Keratinocyte (primary cell): Measurements from ENCODE around the gene MICAL3. TPM values are rescaled to one million over a fixed set of nuclear protein-coding genes. Genes with fewer than 3 reads are reported as not detected.

ENCODE experiments used
- DNase-seq: peaks from one replicate; pipeline ENCODE4 v3.0.0-alpha.2; 2011; ENCODE audit warnings: low read depth, missing footprints, low spot score
- FAIRE-seq: peaks from 2 replicates; lab custom pipeline; 2011; peaks lifted over from hg19 to GRCh38; lab: Jason Lieb, UNC
- H2AFZ ChIP-seq: 2 replicates; pipeline ENCODE4 v1.6.0; 2012; ENCODE audit warnings: low read length, control low read depth, inconsistent platforms; ENCODE audit not compliant: control insufficient read depth
- H3K27ac ChIP-seq: 2 replicates; pipeline ENCODE4 v1.5.1; 2011; ENCODE audit warnings: low read length; ENCODE audit not compliant: control insufficient read depth, insufficient read depth
- H3K27me3 ChIP-seq: 3 replicates; pipeline ENCODE4 v1.6.0; 2011; ENCODE audit warnings: low read length; ENCODE audit not compliant: control insufficient read depth, insufficient read depth; ENCODE audit errors: extremely low read depth
- H3K36me3 ChIP-seq, 2 experiments: 2 replicates in 1 of 2; 3 replicates in 1 of 2; pipeline ENCODE4 v1.5.1; 2011; ENCODE audit warnings: low read length in 2 of 2, mild to moderate bottlenecking in 1 of 2; ENCODE audit not compliant: control insufficient read depth in 2 of 2, insufficient read depth in 2 of 2; ENCODE audit errors: extremely low read depth in 1 of 2
- H3K4me1 ChIP-seq: 3 replicates; pipeline ENCODE4 v1.5.1; 2011; ENCODE audit warnings: low read length; ENCODE audit not compliant: control insufficient read depth, insufficient read depth; ENCODE audit errors: extremely low read depth
- H3K4me2 ChIP-seq: 3 replicates; pipeline ENCODE4 v1.6.0; 2011; ENCODE audit warnings: low read depth, low read length; ENCODE audit not compliant: control insufficient read depth, insufficient read depth; ENCODE audit errors: extremely low read depth
- H3K4me3 ChIP-seq, 3 experiments: fragments of 200-600 bp in 1 of 3; sonication (generic) in 1 of 3; 2 replicates in 2 of 3; 3 replicates in 1 of 3; pipeline ENCODE4 v1.5.1; 2011 to 2016; ENCODE audit warnings: low read length in 3 of 3, mild to moderate bottlenecking in 3 of 3, control low read depth in 2 of 3, inconsistent platforms in 1 of 3, low read depth in 1 of 3, mixed read lengths in 1 of 3, mixed run types in 1 of 3, moderate library complexity in 1 of 3; ENCODE audit not compliant: control insufficient read depth in 2 of 3, insufficient read depth in 2 of 3; ENCODE audit errors: extremely low read depth in 1 of 3
- H3K79me2 ChIP-seq: 2 replicates; pipeline ENCODE4 v1.6.0; 2012; ENCODE audit warnings: low read length; ENCODE audit not compliant: control insufficient read depth, insufficient read depth
- H3K9ac ChIP-seq: 3 replicates; pipeline ENCODE4 v1.6.0; 2011; ENCODE audit warnings: low read length; ENCODE audit not compliant: control insufficient read depth, insufficient read depth; ENCODE audit errors: extremely low read depth
- H3K9me1 ChIP-seq: 3 replicates; pipeline ENCODE4 v1.6.0; 2011; ENCODE audit warnings: low read length; ENCODE audit not compliant: control insufficient read depth, insufficient read depth; ENCODE audit errors: extremely low read depth
- H3K9me3 ChIP-seq: 2 replicates; pipeline ENCODE4 v1.5.1; 2012; ENCODE audit warnings: low read depth, low read length; ENCODE audit not compliant: control insufficient read depth
- H4K20me1 ChIP-seq: 3 replicates; pipeline ENCODE4 v1.6.0; 2011; ENCODE audit warnings: low read length; ENCODE audit not compliant: control insufficient read depth, insufficient read depth; ENCODE audit errors: extremely low read depth
- EZH2 ChIP-seq: IDR thresholded peaks from one replicate; pipeline ENCODE4 v1.6.1; 2012; ENCODE audit warnings: inconsistent platforms, mild to moderate bottlenecking, low read length, moderate library complexity
- dilution Hi-C: fragments of 300-500 bp; cut with MboI; formaldehyde crosslinking; loops from one replicate; pipeline ENCODE4 v1.7.0; 2020; ENCODE audit warnings: low sequenced_read_pairs; ENCODE audit not compliant: extremely low pct_ligation_motif_present
- polyA plus RNA-seq, 5 experiments: library from polyadenylated mRNA; depleted of rRNA in 3 of 5; stranded (reverse) in 3 of 5; stranded (forward) in 1 of 5; unstranded in 1 of 5; fragments of >200 nt; gene quantifications; 1 replicate in 1 of 5; 2 replicates in 3 of 5; 3 replicates in 1 of 5; pipeline versions ENCODE4 v1.2.1 to v1.2.3, GENCODE V29; 2011 to 2012; ENCODE audit warnings: missing spikeins in 2 of 5, low read depth in 1 of 5, low replicate concordance in 1 of 5
- TF ChIP-seq, protein P1 (sequence below), 3 experiments: IDR thresholded peaks in 1 of 3; conservative IDR thresholded peaks in 1 of 3; optimal IDR thresholded peaks in 1 of 3; 2 replicates in 2 of 3; 3 replicates in 1 of 3; pipeline versions ENCODE3 to v1.5.1; 2011; ENCODE audit warnings: low read length in 3 of 3, mild to moderate bottlenecking in 3 of 3, moderate library complexity in 2 of 3, control low read depth in 1 of 3, inconsistent platforms in 1 of 3; ENCODE audit not compliant: insufficient read depth in 2 of 3; ENCODE audit errors: extremely low read depth in 1 of 3

MICAL3 gene
- polyA plus RNA-seq, 1 donor (not counting 4 experiments of a cell fraction or from before 2014, with no cell fraction given) = 27.9 TPM

DNA sequence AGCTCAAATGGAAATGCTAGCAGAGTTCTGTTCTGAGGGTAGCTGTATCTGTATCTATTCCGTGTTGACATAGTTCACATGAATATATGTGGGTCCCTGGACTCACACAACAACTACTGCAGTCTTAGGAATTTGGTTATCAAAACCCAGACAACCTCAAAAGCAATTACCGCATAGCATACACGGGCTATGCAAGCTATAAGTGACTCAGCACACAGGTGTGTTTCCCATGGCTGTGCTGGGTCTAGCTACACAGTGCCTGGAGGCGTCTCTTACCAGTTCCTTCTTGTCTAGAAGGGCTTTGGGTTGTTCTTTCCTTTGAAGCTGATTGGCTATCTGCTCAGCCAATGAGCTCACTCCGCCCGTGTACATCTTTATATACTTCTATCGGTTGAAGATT, 151.9 kb downstream of the MICAL3 start:
- Histone ChIP-seq H4K20me1 (peaks cover 13% of the 10 kb centered on the region), H3K9me1 (no peaks in the 10 kb centered on the region), H3K4me3 (peak overlapping the region in 2 of 3 experiments; percentile 15 to 28), H3K4me1 (peaks cover 16% of the 10 kb centered on the region), H2AFZ (no peak overlapping the region), H3K27ac (peak overlapping the region; percentile 87), H3K27me3 (no peaks in the 10 kb centered on the region), H3K9me3 (no peaks in the 10 kb centered on the region), H3K79me2 (peaks cover 5% of the 10 kb centered on the region), H3K4me2 (peak overlapping the region; percentile 79), H3K36me3 (peaks cover 42 to 69% of the 10 kb centered on the region in 2 experiments), H3K9ac (peak overlapping the region; percentile 63)
- dilution Hi-C loops = no loop called here
- peak; percentile 100 for FAIRE-seq
- DNase-seq = peak; percentile 89
- TF ChIP-seq, protein P1, sequence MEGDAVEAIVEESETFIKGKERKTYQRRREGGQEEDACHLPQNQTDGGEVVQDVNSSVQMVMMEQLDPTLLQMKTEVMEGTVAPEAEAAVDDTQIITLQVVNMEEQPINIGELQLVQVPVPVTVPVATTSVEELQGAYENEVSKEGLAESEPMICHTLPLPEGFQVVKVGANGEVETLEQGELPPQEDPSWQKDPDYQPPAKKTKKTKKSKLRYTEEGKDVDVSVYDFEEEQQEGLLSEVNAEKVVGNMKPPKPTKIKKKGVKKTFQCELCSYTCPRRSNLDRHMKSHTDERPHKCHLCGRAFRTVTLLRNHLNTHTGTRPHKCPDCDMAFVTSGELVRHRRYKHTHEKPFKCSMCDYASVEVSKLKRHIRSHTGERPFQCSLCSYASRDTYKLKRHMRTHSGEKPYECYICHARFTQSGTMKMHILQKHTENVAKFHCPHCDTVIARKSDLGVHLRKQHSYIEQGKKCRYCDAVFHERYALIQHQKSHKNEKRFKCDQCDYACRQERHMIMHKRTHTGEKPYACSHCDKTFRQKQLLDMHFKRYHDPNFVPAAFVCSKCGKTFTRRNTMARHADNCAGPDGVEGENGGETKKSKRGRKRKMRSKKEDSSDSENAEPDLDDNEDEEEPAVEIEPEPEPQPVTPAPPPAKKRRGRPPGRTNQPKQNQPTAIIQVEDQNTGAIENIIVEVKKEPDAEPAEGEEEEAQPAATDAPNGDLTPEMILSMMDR (optimal IDR thresholded peaks at IDR 0.05 in 1 of 3, IDR thresholded peaks at IDR 0.05 in 1 of 3, conservative IDR thresholded peaks at IDR 0.05 in 1 of 3; ENCODE audit: extremely low read depth in 1 of 3, insufficient read depth in 2 of 3, low read length in 3 of 3) = no peak
- no peak for TF ChIP-seq EZH2

DNA sequence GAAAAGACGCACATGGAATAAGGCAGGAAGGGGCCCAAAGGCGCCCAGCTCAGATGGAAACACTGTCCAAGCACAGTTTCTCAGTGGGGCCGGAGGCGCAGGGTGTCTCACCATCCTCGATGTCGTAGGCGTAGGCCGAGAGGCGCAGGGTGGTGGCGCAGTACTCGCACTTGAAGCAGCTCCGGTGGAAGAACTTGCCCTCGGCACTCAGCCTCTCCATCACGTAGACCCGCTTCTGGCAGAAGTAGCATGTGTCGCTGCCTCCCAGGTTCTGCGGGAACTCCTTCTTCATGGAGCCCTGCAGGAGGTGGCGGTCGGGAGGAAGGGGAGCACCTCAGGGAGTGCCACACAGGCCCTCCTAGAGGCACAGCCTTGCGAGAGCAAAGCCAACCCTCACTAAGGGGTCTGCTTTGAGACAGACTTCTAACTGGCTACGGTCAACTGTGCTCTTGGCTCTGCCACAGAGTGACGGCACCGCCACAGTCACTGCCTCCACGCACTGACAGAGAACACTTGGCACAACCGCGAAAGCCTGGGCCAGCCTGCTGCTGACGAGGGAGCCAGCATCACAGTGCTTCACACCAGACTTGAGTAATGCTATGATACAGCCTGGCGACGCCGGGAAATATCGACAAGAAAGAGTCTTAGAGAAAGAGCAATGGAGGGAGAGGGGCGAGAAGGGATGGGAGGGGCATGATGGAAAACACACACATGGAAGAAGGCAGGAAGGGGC, 152.5 kb downstream of the MICAL3 start:
- peaks cover 16% of the 10 kb centered on the region for H3K4me1 ChIP-seq
- H3K4me3 ChIP-seq = peak overlapping the region in 2 of 3 experiments; percentile 15 to 28
- H2AFZ ChIP-seq = no peak overlapping the region
- H3K27me3 ChIP-seq = no peaks in the 10 kb centered on the region
- dilution Hi-C loops = no loop called here
- no peaks in the 10 kb centered on the region for H3K9me3 ChIP-seq
- peaks cover 42 to 69% of the 10 kb centered on the region in 2 experiments for H3K36me3 ChIP-seq
- TF ChIP-seq, protein P1 (optimal IDR thresholded peaks at IDR 0.05 in 1 of 3, IDR thresholded peaks at IDR 0.05 in 1 of 3, conservative IDR thresholded peaks at IDR 0.05 in 1 of 3; ENCODE audit: extremely low read depth in 1 of 3, insufficient read depth in 2 of 3, low read length in 3 of 3) = no peak
- TF ChIP-seq EZH2 = no peak
- no peak for DNase-seq
- no peaks in the 10 kb centered on the region for H3K9me1 ChIP-seq
- H3K9ac ChIP-seq = peak overlapping the region; percentile 63
- H3K79me2 ChIP-seq = peaks cover 5% of the 10 kb centered on the region
- FAIRE-seq = no peak
- peak overlapping the region; percentile 79 for H3K4me2 ChIP-seq
- H4K20me1 ChIP-seq = peaks cover 13% of the 10 kb centered on the region
- H3K27ac ChIP-seq = peak overlapping the region; percentile 87
